Measurements from ENCODE around the gene RNFT2.

DNA sequence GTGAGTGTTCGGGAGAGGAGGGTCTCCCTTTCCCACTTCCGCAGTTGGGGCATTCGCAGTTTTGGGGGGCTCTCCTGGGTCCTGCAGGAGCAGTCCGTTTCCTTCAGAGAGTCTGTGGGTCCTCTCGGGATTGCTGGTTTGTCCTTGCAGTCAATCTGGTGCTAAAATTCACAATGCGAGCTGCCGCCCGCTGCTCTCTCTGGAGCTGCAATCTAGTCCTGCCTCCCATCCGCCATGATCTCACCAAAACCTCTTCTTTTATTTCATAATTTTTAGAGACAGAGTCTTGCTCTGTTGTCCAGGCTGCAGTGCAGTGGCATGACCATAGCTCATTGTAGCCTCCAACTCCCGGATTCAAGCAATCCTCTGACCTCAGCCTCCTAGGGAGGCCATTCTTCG is 22.5 kb downstream of the RNFT2 start:
- no peak for TF ChIP-seq CTCF (IDR thresholded peaks at IDR 0.05)
- TF ChIP-seq POLR2A (IDR thresholded peaks at IDR 0.05) = no peak

Measured in breast epithelium (tissue), 3 donors.